ENCODE results near the gene SLC40A1.

The SLC40A1 gene

DNA sequence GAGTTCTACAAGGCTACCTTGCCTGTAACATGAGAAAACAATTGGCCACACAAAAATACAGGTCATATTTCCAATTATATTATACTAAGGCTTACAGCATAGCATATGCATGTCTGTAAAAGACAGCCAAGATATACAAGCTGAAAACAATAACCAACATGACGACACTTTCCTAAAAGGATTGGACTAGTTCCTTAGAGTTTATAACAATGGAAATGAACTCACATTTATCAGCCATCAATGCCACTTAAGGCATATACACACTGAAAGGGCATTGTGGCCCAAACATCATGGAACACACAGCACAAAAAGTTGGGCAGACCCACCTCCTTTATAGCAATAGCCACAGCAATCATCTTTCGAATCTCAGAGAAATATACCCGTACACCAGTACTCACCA lies 52.0 kb downstream of the SLC40A1 start:
- Histone ChIP-seq H3K4me1 (ENCODE audit: insufficient read depth, low read length) (no peaks in the 10 kb centered on the region), H3K4me3 (ENCODE audit: low read length) (no peak overlapping the region), H3K27me3 (ENCODE audit: insufficient read depth, low read length) (no peaks in the 10 kb centered on the region), H3K9ac (ENCODE audit: low read depth, low read length) (no peak overlapping the region), H3K9me3 (ENCODE audit: insufficient read depth, low read depth, low read length) (no peaks in the 10 kb centered on the region), H3K27ac (ENCODE audit: low read length) (no peak overlapping the region), H3K36me3 (ENCODE audit: insufficient read depth, low read depth, low read length) (no peaks in the 10 kb centered on the region)

DNA sequence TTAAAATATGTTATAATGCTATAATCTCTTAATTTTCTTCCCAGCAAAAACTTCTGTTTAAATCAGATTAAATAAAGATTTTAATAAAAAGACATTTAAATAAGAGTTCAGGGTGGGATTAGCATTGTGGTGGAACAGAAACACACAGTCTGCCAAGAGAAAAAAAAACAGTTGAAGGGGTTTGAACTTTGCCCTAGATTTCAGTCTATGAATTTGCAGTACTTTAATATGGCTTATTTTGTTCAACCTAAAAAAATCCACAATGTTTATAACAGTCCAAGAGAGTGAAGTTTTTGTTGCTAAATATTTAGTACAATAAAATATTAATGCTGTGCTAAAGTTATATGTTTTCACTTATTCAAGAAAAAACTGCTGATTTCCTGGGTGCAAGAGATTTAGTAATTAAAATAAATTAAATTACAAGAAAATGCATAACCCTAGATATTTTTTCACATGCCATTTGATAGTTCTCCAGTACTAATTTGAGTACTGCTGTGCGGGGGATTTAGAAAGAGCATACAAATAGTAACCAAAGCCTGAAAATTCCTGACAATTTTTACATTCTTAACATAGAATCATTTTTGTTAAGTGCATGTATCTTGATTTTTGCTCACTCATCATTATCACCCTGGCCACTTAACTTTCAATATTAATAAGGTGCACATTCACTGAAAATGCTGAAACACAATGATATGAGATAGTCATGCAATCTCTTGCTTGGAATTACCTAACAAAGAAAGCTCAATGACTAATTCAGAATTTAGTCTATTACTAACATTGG lies 52.6 kb downstream of the SLC40A1 start:
- H3K27ac ChIP-seq (ENCODE audit: low read length): no peak overlapping the region
- no peak overlapping the region for H3K4me3 ChIP-seq (ENCODE audit: low read length)
- no peaks in the 10 kb centered on the region for H3K36me3 ChIP-seq (ENCODE audit: insufficient read depth, low read depth, low read length)
- no peaks in the 10 kb centered on the region for H3K27me3 ChIP-seq (ENCODE audit: insufficient read depth, low read length)
- no peak overlapping the region for H3K9ac ChIP-seq (ENCODE audit: low read depth, low read length)
- no peaks in the 10 kb centered on the region for H3K9me3 ChIP-seq (ENCODE audit: insufficient read depth, low read depth, low read length)
- no peaks in the 10 kb centered on the region for H3K4me1 ChIP-seq (ENCODE audit: insufficient read depth, low read length)

DNA sequence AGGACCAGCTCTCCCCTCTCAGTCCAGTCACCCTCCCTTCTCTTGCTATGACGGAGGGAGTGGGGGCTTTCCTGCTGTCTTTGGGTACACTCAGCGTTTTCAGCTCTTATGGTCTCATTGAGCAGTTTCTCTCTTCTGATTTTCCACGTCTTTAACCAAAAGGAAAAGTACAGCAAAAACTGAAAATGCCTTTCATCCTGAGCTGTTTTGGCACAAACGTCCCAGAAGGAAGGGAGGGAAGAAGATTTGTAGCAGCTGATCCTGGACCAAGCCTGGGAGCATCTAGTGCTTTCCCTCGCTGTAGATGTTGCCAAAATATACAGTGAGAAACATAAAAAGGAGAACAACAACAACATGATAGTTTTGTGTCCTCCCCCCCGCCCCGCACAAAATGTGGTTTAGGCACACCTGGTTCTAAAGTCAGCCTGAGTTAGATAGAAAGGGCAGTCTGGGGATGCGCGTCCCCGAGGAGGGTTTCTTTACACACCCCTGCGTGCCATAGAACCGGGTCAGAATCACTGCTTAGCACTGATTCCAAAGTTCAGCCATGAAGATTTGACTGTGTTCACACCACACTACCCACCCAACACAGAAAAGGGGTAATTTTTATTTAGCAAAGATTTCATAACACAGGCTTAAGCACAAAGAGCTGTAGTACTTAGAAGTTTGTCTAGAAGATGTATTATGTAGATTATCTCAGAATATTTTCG lies 53.4 kb downstream of the SLC40A1 start:
- Histone ChIP-seq H3K27me3 (ENCODE audit: insufficient read depth, low read length) (no peaks in the 10 kb centered on the region), H3K4me1 (ENCODE audit: insufficient read depth, low read length) (no peaks in the 10 kb centered on the region), H3K36me3 (ENCODE audit: insufficient read depth, low read depth, low read length) (no peaks in the 10 kb centered on the region), H3K9ac (ENCODE audit: low read depth, low read length) (no peak overlapping the region), H3K27ac (ENCODE audit: low read length) (no peak overlapping the region), H3K4me3 (ENCODE audit: low read length) (no peak overlapping the region), H3K9me3 (ENCODE audit: insufficient read depth, low read depth, low read length) (no peaks in the 10 kb centered on the region)

GRCh38 chr2:189526241-189526640 lies 54.3 kb downstream of the SLC40A1 start:
- no peaks in the 10 kb centered on the region for H3K9me3 ChIP-seq (ENCODE audit: insufficient read depth, low read depth, low read length)
- no peaks in the 10 kb centered on the region for H3K36me3 ChIP-seq (ENCODE audit: insufficient read depth, low read depth, low read length)
- no peak overlapping the region for H3K9ac ChIP-seq (ENCODE audit: low read depth, low read length)
- no peaks in the 10 kb centered on the region for H3K27me3 ChIP-seq (ENCODE audit: insufficient read depth, low read length)
- no peak overlapping the region for H3K4me3 ChIP-seq (ENCODE audit: low read length)
- H3K27ac ChIP-seq (ENCODE audit: low read length): no peak overlapping the region
- H3K4me1 ChIP-seq (ENCODE audit: insufficient read depth, low read length): no peaks in the 10 kb centered on the region

GRCh38 chr2:189524746-189525145 lies 55.8 kb downstream of the SLC40A1 start:
- no peaks in the 10 kb centered on the region for H3K36me3 ChIP-seq (ENCODE audit: insufficient read depth, low read depth, low read length)
- no peaks in the 10 kb centered on the region for H3K27me3 ChIP-seq (ENCODE audit: insufficient read depth, low read length)
- H3K4me3 ChIP-seq (ENCODE audit: low read length): no peak overlapping the region
- H3K9me3 ChIP-seq (ENCODE audit: insufficient read depth, low read depth, low read length): no peaks in the 10 kb centered on the region
- no peak overlapping the region for H3K9ac ChIP-seq (ENCODE audit: low read depth, low read length)
- H3K27ac ChIP-seq (ENCODE audit: low read length): no peak overlapping the region
- no peaks in the 10 kb centered on the region for H3K4me1 ChIP-seq (ENCODE audit: insufficient read depth, low read length)

DNA sequence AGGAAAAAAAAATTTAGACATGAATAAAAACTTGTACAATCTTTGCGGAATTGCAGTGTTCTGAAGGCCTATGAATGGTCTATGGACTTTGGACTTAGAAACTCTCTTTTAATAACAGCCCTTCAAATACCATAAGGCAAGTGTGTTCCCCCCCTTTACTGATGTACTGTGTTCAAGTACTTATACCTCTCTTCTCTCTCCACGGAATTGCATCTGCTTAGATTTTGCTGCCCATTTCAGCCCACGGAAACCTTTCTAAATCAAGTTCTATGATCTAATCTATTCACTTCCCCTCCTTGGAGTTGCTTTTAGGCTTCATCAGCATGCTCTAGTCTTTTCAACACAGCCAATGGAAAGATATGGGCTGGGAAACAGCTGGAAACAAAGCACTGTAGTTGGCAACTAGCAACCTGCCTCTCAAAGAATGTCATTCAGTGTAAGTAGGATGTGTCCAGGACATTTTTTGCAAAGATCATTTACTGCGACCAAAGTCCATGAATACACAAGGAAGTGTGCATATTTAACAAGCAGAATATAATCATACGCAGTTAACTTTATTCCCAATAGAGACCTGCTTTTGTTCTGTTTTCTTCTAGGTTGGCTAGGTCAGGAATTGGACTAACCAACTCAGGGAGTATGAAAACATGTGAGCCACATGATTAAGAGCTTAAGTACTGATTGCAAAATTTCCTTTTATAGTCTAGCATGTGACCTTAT lies 58.0 kb downstream of the SLC40A1 start:
- H3K4me3 ChIP-seq (ENCODE audit: low read length): no peak overlapping the region
- no peak overlapping the region for H3K27ac ChIP-seq (ENCODE audit: low read length)
- no peak overlapping the region for H3K9ac ChIP-seq (ENCODE audit: low read depth, low read length)
- no peaks in the 10 kb centered on the region for H3K27me3 ChIP-seq (ENCODE audit: insufficient read depth, low read length)
- no peaks in the 10 kb centered on the region for H3K36me3 ChIP-seq (ENCODE audit: insufficient read depth, low read depth, low read length)
- no peaks in the 10 kb centered on the region for H3K9me3 ChIP-seq (ENCODE audit: insufficient read depth, low read depth, low read length)
- H3K4me1 ChIP-seq (ENCODE audit: insufficient read depth, low read length): no peaks in the 10 kb centered on the region

- H3K36me3 ChIP-seq (ENCODE audit: insufficient read depth, low read depth, low read length): no peaks in the 10 kb centered on the region
- no peak overlapping the region for H3K4me3 ChIP-seq (ENCODE audit: low read length)
- no peak overlapping the region for H3K9ac ChIP-seq (ENCODE audit: low read depth, low read length)
- H3K27ac ChIP-seq (ENCODE audit: low read length): no peak overlapping the region
- no peaks in the 10 kb centered on the region for H3K4me1 ChIP-seq (ENCODE audit: insufficient read depth, low read length)
- H3K9me3 ChIP-seq (ENCODE audit: insufficient read depth, low read depth, low read length): no peaks in the 10 kb centered on the region
- no peaks in the 10 kb centered on the region for H3K27me3 ChIP-seq (ENCODE audit: insufficient read depth, low read length)
These were observed 58.7 kb downstream of the SLC40A1 start for GRCh38 chr2:189521699-189522434.

DNA sequence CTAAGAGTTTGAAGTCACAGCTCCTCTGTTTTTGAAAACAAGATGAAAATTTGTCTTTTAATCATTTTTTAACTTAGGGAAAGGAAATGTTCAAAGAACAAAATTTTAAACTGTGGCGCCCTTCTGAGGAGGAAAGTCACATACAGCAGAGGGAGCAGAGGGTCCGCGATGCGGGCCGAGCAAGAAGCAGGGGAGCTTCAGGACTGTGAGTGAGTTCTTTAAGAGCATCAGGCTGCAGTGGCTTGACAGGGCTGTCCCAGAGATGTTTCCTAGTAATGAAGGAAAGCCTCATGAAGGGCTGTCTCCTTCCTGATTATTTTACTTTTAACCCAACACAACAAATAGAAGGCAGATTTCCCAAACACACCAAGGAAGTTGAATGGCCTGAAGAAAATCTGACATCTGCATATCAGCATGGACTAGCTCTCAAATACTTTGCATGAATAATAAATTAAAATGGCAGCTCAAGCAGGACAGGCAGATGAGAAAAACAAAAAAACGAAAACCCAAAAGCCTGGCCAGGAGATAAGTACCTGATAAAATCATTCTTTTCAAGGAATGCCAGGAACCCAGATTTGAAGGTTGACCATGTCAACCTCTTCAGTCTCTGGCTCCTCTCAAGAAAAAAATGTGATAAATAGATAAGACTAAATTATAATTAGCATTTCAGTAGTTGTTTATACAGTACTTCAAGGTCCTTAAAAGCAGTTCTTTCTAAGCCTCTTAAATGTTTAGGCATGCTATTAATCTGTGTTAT lies 60.8 kb downstream of the SLC40A1 start:
- Histone ChIP-seq H3K4me3 (ENCODE audit: low read length) (no peak overlapping the region), H3K9ac (ENCODE audit: low read depth, low read length) (no peak overlapping the region), H3K36me3 (ENCODE audit: insufficient read depth, low read depth, low read length) (no peaks in the 10 kb centered on the region), H3K4me1 (ENCODE audit: insufficient read depth, low read length) (no peaks in the 10 kb centered on the region), H3K9me3 (ENCODE audit: insufficient read depth, low read depth, low read length) (no peaks in the 10 kb centered on the region), H3K27me3 (ENCODE audit: insufficient read depth, low read length) (no peaks in the 10 kb centered on the region), H3K27ac (ENCODE audit: low read length) (no peak overlapping the region)

- no peak overlapping the region for H3K4me3 ChIP-seq (ENCODE audit: low read length)
- no peak overlapping the region for H3K27ac ChIP-seq (ENCODE audit: low read length)
- H3K27me3 ChIP-seq (ENCODE audit: insufficient read depth, low read length): no peaks in the 10 kb centered on the region
- no peaks in the 10 kb centered on the region for H3K4me1 ChIP-seq (ENCODE audit: insufficient read depth, low read length)
- no peaks in the 10 kb centered on the region for H3K36me3 ChIP-seq (ENCODE audit: insufficient read depth, low read depth, low read length)
- no peak overlapping the region for H3K9ac ChIP-seq (ENCODE audit: low read depth, low read length)
- H3K9me3 ChIP-seq (ENCODE audit: insufficient read depth, low read depth, low read length): no peaks in the 10 kb centered on the region
These were observed 62.6 kb downstream of the SLC40A1 start for GRCh38 chr2:189517847-189518535.

- Histone ChIP-seq H3K27me3 (ENCODE audit: insufficient read depth, low read length) (no peaks in the 10 kb centered on the region), H3K9me3 (ENCODE audit: insufficient read depth, low read depth, low read length) (no peaks in the 10 kb centered on the region), H3K4me1 (ENCODE audit: insufficient read depth, low read length) (no peaks in the 10 kb centered on the region), H3K36me3 (ENCODE audit: insufficient read depth, low read depth, low read length) (no peaks in the 10 kb centered on the region), H3K9ac (ENCODE audit: low read depth, low read length) (no peak overlapping the region), H3K27ac (ENCODE audit: low read length) (no peak overlapping the region), H3K4me3 (ENCODE audit: low read length) (no peak overlapping the region)
These were observed 64.0 kb downstream of the SLC40A1 start for GRCh38 chr2:189516546-189516945.

Measured in iPS-20b (cell line).